NB4 (cell line): ENCODE measurements around the gene UNC13C.

ENCODE experiments used
- DNase-seq: peaks from one replicate; pipeline ENCODE4 v3.0.0; 2010; ENCODE audit warnings: low read depth
- H3K4me3 ChIP-seq: one replicate; pipeline ENCODE4 v1.5.1; 2011; ENCODE audit warnings: mild to moderate bottlenecking, low read depth, low read length, moderate library complexity
- MYC ChIP-seq: IDR thresholded peaks from 2 replicates; pipeline ENCODE4 v1.6.1; 2011; ENCODE audit warnings: low read depth, low read length
- POLR2A ChIP-seq: IDR thresholded peaks from 2 replicates; pipeline ENCODE4 v1.6.1; 2011; ENCODE audit warnings: mild to moderate bottlenecking; ENCODE audit not compliant: insufficient read length; ENCODE audit errors: extremely low read depth
- TF ChIP-seq, protein P1 (sequence below): IDR thresholded peaks from 2 replicates; pipeline ENCODE4 v1.6.1; 2011; ENCODE audit warnings: low read depth, low read length
- TF ChIP-seq, protein P2 (sequence below): IDR thresholded peaks from one replicate; pipeline ENCODE4 v1.5.1; 2012; ENCODE audit warnings: low read depth, low read length

The UNC13C gene

DNA sequence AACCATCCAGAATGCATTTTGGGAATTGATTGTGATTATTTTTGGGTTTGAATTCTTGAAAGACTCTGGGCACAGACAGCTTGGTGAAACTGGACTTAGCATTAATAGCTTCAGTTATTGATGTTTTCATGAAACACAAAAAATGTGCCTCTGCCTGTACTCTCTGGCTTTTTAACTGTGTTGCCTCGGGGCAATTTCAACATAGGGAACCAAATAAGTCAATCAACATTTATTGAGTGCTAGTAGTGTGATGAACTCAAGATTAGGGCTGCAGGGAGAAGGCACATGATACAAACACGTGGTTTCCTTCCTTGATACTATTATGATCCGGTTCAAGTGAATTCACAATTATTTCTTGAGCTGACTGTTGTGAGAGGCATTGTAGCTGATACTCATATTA, 50.8 kb downstream of the UNC13C start:
- H3K4me3 ChIP-seq = no peak overlapping the region
- no peak for DNase-seq
- TF ChIP-seq POLR2A = no peak
- TF ChIP-seq, protein P1, sequence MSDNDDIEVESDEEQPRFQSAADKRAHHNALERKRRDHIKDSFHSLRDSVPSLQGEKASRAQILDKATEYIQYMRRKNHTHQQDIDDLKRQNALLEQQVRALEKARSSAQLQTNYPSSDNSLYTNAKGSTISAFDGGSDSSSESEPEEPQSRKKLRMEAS = no peak; the same call in 1 of the 2 replicates
- TF ChIP-seq MYC = no peak
- TF ChIP-seq, protein P2, sequence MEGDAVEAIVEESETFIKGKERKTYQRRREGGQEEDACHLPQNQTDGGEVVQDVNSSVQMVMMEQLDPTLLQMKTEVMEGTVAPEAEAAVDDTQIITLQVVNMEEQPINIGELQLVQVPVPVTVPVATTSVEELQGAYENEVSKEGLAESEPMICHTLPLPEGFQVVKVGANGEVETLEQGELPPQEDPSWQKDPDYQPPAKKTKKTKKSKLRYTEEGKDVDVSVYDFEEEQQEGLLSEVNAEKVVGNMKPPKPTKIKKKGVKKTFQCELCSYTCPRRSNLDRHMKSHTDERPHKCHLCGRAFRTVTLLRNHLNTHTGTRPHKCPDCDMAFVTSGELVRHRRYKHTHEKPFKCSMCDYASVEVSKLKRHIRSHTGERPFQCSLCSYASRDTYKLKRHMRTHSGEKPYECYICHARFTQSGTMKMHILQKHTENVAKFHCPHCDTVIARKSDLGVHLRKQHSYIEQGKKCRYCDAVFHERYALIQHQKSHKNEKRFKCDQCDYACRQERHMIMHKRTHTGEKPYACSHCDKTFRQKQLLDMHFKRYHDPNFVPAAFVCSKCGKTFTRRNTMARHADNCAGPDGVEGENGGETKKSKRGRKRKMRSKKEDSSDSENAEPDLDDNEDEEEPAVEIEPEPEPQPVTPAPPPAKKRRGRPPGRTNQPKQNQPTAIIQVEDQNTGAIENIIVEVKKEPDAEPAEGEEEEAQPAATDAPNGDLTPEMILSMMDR = no peak

DNA sequence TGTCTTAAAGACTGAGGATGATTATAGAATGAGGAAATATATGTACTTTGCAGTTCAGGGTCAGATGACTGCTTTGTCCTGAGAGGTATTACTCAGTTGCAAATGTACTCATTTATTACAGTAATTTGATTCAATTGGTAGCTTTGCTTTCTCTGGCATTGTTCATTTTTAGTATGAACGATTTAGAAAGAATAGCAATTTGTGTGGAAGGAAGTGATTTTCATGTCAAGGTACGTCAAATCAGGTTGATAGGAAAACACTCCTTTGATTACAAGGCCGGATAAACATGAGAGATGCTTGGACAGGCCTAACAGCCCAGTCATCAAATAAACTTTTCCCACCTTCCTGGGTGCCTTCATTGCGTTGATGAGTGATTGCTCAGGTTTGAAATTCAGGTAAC, 53.8 kb downstream of the UNC13C start:
- H3K4me3 ChIP-seq = no peak overlapping the region
- DNase-seq = no peak
- TF ChIP-seq, protein P2 = no peak
- TF ChIP-seq, protein P1 = no peak
- TF ChIP-seq MYC = no peak
- TF ChIP-seq POLR2A = no peak

DNA sequence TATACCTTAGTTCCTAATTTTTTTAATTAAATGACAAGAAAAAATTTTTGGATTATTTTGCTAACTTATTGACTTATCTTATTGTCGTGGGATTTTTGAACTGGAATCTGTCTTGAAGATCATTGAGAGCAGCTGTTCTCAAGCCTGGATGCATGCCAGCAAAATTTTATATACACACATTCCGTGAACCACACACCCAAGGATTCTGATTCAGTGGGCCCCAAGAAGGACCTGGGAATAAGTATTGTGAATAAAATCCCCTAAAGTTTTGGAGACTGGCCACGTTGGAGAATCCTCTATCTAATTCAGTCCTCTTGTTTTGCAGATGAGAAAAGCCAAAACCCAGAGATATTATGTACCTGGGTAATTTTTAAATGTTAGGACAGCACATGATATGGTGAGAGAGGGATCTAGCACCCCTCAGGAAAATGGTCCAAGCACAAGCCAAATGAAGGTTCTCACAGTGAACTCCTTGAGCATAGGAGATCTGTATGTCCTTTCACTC, 55.2 kb downstream of the UNC13C start:
- no peak for DNase-seq
- TF ChIP-seq, protein P2 = no peak
- no peak for TF ChIP-seq POLR2A
- TF ChIP-seq MYC = no peak
- TF ChIP-seq, protein P1 = no peak
- H3K4me3 ChIP-seq = no peak overlapping the region

DNA sequence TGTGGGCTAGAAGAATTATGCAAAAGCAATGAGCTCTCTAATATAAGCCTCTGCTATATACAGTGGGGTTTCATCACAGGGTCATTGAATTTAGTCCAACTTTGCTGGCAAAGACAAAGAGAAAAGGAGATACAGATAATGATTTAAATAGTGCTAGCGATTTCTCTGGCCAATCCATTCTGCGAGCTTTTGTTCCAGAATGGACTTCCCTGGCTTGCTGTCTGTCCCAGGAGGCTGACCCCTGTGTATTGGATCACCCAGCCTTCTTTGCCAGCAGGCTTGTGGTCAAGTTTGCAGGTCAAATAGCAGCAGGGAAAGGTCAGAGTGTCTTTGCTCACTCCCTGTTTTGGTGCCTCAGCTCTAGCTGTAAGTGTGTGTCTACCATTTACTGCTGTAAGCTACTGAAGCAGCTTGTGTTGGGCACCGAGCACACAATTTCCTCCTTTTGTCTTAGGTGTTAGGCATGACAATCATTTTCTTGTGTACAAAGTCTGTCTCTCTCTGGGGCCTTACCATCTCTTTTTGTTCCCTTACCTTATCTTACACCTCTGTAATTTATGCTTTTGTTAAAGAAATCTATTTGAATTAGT, 55.7 kb downstream of the UNC13C start:
- TF ChIP-seq, protein P1 = no peak
- TF ChIP-seq MYC (no peak), POLR2A (no peak)
- TF ChIP-seq, protein P2 = no peak
- DNase-seq = no peak
- no peak overlapping the region for H3K4me3 ChIP-seq

DNA sequence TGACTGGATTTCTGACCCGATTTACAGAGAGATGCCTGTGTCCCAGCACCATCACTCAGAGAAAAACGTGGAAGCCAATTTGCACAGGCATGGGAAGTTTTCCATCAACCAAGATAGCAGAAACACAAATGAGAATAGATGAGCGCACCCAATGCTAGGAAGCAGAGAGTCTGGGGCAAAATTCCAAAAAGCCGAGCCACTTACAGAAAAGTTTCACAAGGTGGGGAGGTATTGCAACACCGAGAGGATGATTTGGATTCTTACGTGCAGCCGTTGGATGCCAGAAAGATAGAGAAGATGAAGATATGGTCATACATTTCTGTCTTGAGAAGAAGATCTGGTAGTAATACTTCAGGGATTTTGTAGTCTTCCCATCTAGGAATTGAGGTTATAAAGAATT, 57.4 kb downstream of the UNC13C start:
- no peak overlapping the region for H3K4me3 ChIP-seq
- TF ChIP-seq, protein P2 = no peak
- TF ChIP-seq MYC (no peak), POLR2A (no peak)
- TF ChIP-seq, protein P1 = no peak
- no peak for DNase-seq
